ENCODE measurements around the gene RIMS1.

DNA sequence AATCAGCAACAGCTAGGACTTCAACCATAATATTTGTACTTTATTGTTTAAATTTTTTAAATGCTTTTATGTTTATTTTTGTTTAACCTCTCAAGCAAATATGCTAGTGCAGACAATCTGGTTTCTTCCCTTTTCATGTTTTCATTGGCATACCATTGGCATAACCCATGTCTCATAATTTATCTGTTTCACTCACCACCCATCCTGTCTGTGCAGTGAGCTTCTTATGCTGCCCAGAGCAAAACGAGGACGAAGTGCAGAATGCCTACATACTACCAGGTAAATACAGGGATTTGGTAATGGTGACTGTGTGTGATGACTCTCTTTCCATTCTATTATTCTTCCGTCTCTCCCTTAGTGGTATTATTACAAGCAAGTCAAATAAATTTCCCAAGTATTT is 374.1 kb downstream of the RIMS1 start:
- TF ChIP-seq POLR2A (IDR thresholded peaks at IDR 0.05; ENCODE audit: low read depth, low read length) (no peak), POLR2AphosphoS5 (IDR thresholded peaks at IDR 0.05; ENCODE audit: low read depth, low read length) (no peak)
